Progenitor cell of endocrine pancreas (in vitro differentiated cells): ENCODE measurements around the gene SLIT3. TPM values are rescaled to one million over a fixed set of nuclear protein-coding genes. Genes with fewer than 3 reads are reported as not detected.

ENCODE experiments used
- DNase-seq: peaks from one replicate; pipeline ENCODE4 v3.0.0; 2021; ENCODE audit warnings: low spot score; ENCODE audit not compliant: unreplicated experiment
- H3K27ac Mint-ChIP-seq: 2 replicates; pipeline ENCODE4 v1.8.0; 2021; ENCODE audit warnings: mild to moderate bottlenecking, moderate library complexity, mixed read lengths
- H3K27me3 Mint-ChIP-seq: 2 replicates; pipeline ENCODE4 v1.8.0; 2021; ENCODE audit warnings: mixed read lengths
- H3K36me3 Mint-ChIP-seq: 2 replicates; pipeline ENCODE4 v1.8.0; 2022; ENCODE audit warnings: mixed read lengths; ENCODE audit not compliant: insufficient read depth
- H3K4me1 Mint-ChIP-seq: 2 replicates; pipeline ENCODE4 v1.8.0; 2021; ENCODE audit warnings: low read depth, mixed read lengths
- H3K4me3 Mint-ChIP-seq: 2 replicates; pipeline ENCODE4 v1.8.0; 2021; ENCODE audit warnings: low read depth, mild to moderate bottlenecking, moderate library complexity, mixed read lengths
- H3K9me3 Mint-ChIP-seq: 2 replicates; pipeline ENCODE4 v1.8.0; 2021; ENCODE audit warnings: low read depth, mixed read lengths
- CTCF ChIP-seq: fragments of 200-600 bp; sonication (generic); IDR thresholded peaks from one replicate; pipeline ENCODE4 v1.5.0; 2021; ENCODE audit warnings: antibody characterized with exemption, mild to moderate bottlenecking; ENCODE audit not compliant: unreplicated experiment
- total RNA-seq: library from RNA; stranded (reverse); gene quantifications from 2 replicates; pipeline ENCODE4 v1.2.1, GENCODE V29; 2021

Gene SLIT3
- total RNA-seq, 1 donor from 2014 or later = 18.8 TPM

- Mint-ChIP-seq H3K4me3 (no peak overlapping the region), H3K4me1 (peaks cover 3% of the 10 kb centered on the region)
Measured at GRCh38 chr5:169204788-169205400, 96.0 kb downstream of the SLIT3 start.

GRCh38 chr5:169202969-169203368 is 98.0 kb downstream of the SLIT3 start:
- Mint-ChIP-seq H3K36me3 (no peaks in the 10 kb centered on the region), H3K9me3 (peaks cover 5% of the 10 kb centered on the region), H3K4me3 (no peak overlapping the region), H3K4me1 (peaks cover 3% of the 10 kb centered on the region), H3K27ac (no peak overlapping the region), H3K27me3 (no peaks in the 10 kb centered on the region)
- DNase-seq = no peak
- TF ChIP-seq CTCF = no peak

More at GRCh38 chr5:169204788-169205400, 96.0 kb downstream of the SLIT3 start:
- no peak for DNase-seq
- no peak overlapping the region for H3K27ac Mint-ChIP-seq
- peaks cover 12% of the 10 kb centered on the region for H3K9me3 Mint-ChIP-seq
- H3K36me3 Mint-ChIP-seq = no peaks in the 10 kb centered on the region
- no peak for TF ChIP-seq CTCF
- no peaks in the 10 kb centered on the region for H3K27me3 Mint-ChIP-seq

GRCh38 chr5:169201597-169201996 is 99.3 kb downstream of the SLIT3 start:
- Mint-ChIP-seq H3K4me3 (no peak overlapping the region), H3K9me3 (peaks cover 5% of the 10 kb centered on the region), H3K36me3 (no peaks in the 10 kb centered on the region), H3K27ac (no peak overlapping the region), H3K27me3 (no peaks in the 10 kb centered on the region), H3K4me1 (peaks cover 3% of the 10 kb centered on the region)
- no peak for DNase-seq
- TF ChIP-seq CTCF = no peak

GRCh38 chr5:169200125-169200778 is 100.7 kb downstream of the SLIT3 start:
- H3K9me3 Mint-ChIP-seq = peaks cover 5% of the 10 kb centered on the region
- no peaks in the 10 kb centered on the region for H3K27me3 Mint-ChIP-seq
- no peak for DNase-seq
- peaks cover 3% of the 10 kb centered on the region for H3K4me1 Mint-ChIP-seq
- no peak overlapping the region for H3K27ac Mint-ChIP-seq
- no peak overlapping the region for H3K4me3 Mint-ChIP-seq
- no peaks in the 10 kb centered on the region for H3K36me3 Mint-ChIP-seq
- TF ChIP-seq CTCF = no peak

GRCh38 chr5:169197343-169197742 is 103.6 kb downstream of the SLIT3 start:
- no peak for DNase-seq
- Mint-ChIP-seq H3K36me3 (no peaks in the 10 kb centered on the region), H3K27me3 (no peaks in the 10 kb centered on the region), H3K9me3 (peaks cover 5% of the 10 kb centered on the region), H3K4me1 (no peaks in the 10 kb centered on the region), H3K4me3 (no peak overlapping the region), H3K27ac (no peak overlapping the region)
- TF ChIP-seq CTCF = no peak
